Esophagus muscularis mucosa (tissue), 4 donors: ENCODE data around the gene SLC25A15.

Experiments
- EP300 ChIP-seq: sonication (generic); formaldehyde crosslinking; IDR thresholded peaks from one replicate; pipeline ENCODE4 v1.6.1; 2017; ENCODE audit warnings: antibody characterized with exemption
- POLR2A ChIP-seq: fragments of 450-650 bp; IDR thresholded peaks from one replicate; pipeline ENCODE4 v1.6.1; 2017; ENCODE audit warnings: antibody characterized with exemption, moderate library complexity, mild to moderate bottlenecking, low read depth
- POLR2AphosphoS5 ChIP-seq, 2 donors: sonication (generic); formaldehyde crosslinking; IDR thresholded peaks; one replicate each; pipeline ENCODE4 v1.6.1; 2017; ENCODE audit warnings: antibody characterized with exemption in 2 of 2
- TF ChIP-seq, protein P1 (sequence below), 3 experiments: fragments of 200-600 bp in 2 of 3; fragments of 450-650 bp in 1 of 3; sonication (generic) in 2 of 3; IDR thresholded peaks; one replicate each; pipeline ENCODE4 v1.5.1; 2017 to 2019; ENCODE audit warnings: antibody characterized with exemption in 3 of 3, mild to moderate bottlenecking in 2 of 3, moderate library complexity in 1 of 3

DNA sequence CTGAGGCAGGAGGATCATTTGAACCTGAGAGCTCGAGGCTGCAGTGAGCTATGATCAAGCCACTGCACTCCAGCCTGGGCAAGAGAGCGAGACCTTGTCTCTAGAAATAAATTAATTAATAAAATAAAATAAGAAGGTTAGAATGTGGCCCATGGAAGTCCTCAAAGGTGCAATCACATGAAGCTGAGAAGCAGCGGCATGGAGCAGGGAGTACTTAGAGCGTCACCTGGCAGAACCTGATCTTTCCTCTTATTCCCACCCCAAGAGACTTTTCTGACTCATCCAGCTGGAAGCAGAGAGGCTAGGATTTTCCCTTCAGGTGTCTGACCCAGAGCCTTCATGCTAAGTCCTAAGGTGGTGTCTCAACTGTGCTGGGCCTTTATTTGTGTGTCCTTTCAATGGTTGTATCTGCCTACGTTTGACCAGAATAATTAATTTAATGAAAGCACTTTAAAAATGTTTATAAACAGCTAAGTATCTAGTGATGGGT, 9.6 kb upstream of the SLC25A15 start:
- TF ChIP-seq, protein P1, sequence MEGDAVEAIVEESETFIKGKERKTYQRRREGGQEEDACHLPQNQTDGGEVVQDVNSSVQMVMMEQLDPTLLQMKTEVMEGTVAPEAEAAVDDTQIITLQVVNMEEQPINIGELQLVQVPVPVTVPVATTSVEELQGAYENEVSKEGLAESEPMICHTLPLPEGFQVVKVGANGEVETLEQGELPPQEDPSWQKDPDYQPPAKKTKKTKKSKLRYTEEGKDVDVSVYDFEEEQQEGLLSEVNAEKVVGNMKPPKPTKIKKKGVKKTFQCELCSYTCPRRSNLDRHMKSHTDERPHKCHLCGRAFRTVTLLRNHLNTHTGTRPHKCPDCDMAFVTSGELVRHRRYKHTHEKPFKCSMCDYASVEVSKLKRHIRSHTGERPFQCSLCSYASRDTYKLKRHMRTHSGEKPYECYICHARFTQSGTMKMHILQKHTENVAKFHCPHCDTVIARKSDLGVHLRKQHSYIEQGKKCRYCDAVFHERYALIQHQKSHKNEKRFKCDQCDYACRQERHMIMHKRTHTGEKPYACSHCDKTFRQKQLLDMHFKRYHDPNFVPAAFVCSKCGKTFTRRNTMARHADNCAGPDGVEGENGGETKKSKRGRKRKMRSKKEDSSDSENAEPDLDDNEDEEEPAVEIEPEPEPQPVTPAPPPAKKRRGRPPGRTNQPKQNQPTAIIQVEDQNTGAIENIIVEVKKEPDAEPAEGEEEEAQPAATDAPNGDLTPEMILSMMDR (IDR thresholded peaks at IDR 0.05), result no peak
- TF ChIP-seq POLR2A (no peak), POLR2AphosphoS5 (IDR thresholded peaks at IDR 0.05) (no peak), EP300 (no peak)
